Stimulated activated CD4-positive, alpha-beta T cell treated with anti-CD3 and anti-CD28 coated beads, TNF-alpha, amount 100 ng/mL, for 24 hours (primary cell): Measurements from ENCODE around the gene MALT1.
"Not testable (repeated sequence)": the region's sequence is repeated elsewhere in the genome, so short reads cannot be mapped to it uniquely, and the experiment has no call there.

Experiments
- DNase-seq, 3 experiments: peaks; one replicate each; pipeline ENCODE4 v3.0.0-alpha.2; 2020; ENCODE audit warnings: low read depth in 3 of 3

Gene MALT1

DNA sequence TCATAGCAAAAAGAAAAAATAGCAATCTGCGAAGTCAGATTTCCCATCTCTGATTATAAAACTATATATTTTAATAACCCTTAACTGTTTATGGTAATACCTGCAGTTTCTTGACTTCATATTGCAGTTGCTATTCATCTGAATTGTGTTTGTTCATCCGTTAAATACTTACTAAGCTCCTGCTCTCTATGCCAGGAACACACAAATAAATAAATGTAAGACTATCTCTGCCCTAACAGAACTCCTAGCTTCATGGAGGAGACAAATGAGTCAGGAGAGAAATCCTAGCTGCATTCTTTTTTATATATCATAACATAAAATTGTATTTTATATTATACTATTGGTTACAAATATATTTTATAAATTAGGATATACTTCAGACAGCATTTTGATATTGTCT lies 61.2 kb downstream of the MALT1 start:
- DNase-seq: no peak

DNA sequence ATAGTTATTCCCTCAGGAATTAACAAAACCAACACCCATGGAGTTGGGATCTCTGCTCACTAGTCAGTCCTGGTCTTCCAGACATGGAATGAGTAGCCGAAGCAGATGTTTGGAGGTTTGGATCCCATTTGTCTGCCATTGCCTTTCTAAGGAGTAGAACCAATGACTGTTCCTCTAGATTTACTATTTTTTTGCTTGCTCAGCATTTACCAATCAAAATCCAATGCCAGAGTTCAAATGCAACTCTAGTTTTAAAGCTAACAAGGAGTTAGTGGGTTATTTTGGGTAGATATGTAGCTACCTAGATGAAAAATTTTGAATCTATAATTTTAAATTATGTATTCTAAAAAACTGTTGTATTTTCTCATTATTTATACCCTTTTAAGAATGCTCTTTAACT lies 62.6 kb downstream of the MALT1 start:
- DNase-seq: no peak

DNA sequence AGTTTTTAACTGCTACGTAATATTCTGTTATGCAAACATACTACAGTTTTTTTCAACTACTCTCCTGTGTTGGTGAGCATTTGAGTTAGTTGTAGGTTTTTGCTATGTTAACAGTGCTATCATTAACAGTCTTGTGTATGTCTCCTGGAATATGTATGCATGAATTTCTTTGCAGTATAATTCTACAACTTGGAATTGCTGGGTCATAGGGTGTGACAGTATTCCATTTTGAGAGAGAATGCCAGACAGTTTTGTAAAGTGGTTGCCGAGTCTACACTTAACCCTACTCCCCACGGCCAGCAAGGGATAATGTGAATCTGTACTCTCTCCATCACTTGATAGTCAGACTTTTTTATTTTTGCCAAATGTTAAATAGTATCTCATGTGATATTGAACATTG lies 67.1 kb downstream of the MALT1 start:
- no peak for DNase-seq

DNA sequence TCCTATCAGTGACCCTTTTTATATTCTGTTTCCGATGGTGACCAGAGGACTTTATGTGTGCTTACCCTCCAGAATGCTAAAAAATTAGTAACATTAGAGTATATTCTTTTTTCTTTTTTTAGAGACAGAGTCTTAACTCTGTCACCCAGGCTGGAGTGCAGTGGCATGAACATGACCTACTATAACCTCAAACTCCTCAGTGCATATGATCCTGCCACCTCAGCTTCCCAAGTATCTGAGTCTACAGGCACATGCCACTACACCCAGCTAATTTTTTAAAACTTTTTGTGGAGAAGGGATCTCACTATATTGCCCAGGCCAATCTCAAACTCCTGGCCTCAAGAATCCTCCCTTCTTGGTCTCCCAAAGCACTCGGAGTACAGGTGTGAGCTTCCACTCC lies 74.6 kb downstream of the MALT1 start:
- DNase-seq: no peak

DNA sequence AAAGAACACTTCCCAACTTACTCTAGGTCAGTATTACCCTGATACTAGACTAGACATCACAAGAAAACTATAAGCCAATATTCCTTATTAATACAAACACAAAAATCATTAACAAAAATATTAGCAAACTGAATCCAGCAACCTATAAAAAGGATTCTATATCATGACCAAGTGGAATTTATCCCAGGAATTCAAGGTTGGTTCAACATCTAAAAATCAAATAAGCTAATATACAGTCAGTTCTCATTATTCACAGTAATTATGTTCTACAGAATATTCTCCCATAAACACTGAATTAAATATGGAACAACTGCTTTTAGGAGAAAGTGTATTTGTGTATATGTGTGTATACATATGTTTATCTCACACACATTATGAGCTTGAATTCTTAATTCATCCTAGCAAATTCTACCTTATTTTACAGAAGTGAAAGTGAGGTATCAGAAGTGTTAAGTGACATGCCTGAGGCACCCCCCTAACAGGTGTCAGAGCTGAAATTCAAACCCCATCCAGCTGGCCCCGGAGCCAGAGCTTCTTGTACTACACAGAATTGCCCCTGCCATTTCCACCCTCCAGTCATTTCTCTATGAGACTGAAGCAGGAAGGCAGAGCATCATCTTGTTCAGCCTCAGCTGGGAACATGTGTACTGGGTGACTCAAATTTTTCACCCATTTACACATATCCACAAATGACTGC lies 77.8 kb downstream of the MALT1 start:
- no peak for DNase-seq

DNA sequence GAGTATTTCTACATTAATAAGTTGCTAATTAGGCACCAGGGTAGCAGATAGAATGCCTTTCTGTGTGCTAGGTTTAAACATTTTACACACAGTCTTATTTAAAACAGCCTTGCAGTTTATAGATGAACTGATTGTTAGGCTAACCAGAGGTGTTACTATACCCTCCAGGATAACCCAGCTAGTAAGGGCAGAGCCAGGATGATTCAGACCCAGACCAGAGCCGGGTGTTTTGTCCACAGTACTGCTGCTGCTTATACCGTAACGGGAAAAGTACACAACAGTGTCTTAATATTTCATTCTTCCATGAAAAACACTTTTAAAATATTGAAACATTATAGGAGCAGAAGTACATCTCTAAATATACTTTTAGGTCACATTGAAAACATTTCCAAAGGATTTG lies 82.7 kb downstream of the MALT1 start:
- DNase-seq: no peak

DNA sequence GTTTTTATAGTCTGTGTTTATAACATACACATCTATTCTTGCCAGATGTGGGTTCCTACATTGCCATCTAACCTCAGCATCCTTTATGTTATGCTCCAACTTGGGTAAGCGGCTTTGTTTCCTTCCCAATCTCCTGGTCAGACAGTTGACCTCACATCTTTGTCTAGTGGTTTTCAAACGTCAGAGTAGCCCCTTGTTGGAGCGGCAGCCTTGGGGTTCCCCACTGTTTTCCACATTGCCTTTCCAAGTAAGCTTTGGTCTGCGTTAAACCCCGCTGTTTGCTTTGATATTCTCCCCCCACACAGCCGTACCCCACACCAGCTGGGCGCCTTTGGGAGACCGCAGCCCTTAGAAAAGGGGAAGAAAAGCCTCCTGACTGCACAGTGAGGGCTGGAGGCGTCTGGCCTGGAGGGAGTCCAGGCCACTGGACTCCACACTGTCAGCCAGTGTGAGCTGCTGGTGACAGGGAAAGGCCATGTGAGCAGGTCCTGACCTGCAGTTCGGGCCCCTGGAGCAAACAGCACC lies 83.3 kb downstream of the MALT1 start:
- DNase-seq: no peak

DNA sequence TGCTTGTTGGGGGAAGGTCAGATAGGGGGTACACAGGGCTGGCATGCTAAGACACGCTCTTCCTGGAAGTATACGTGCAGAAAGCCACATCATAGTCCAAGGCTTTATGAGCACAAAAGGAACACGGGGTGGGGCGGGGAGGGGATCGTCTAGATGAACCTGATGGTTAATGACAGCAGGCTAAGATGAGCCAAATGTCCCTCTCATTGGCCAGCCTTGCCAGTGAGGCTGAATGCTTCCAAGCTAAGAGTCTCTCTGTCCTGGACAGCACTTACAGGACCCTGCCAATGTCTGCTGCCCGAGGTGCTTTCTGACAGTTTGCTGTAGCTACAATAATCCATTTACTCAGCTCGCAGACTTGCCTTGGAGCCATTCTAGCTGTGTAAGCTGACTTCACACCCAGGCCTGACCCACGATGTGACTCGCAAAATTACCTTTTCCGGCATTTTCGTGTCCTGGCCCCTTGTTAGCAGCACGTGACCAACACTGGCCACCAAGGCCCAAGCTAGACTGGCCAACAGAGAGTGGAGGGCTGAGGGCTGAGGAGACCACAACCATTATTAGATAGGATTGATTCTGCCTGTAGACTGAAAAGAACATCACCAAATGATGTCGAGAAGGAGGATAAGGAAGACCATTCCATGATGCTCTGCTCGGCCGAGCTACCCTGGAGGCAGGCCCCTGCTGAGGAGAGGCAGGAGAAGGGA lies 84.2 kb downstream of the MALT1 start:
- peak in 1 of 3 experiments; percentile 24 for DNase-seq

DNA sequence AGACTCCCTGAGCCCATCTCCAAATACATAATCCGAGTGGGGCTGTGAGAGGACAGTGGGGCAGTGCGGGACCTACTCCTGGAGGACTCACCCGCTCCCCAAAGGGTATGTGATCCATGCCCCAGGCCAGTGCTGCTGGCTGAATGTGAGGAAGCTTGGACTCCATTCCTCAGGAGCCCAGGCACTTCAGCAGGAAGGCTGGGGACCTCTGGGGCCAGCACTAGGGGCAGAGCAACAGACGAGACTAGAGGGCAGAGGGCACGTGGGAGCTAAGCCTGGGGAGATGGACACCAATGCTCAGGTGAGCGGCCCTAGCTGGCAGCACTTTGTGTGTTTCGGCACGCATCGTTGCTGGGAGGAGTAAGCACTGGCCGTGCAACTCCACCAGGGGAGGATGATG lies 84.9 kb downstream of the MALT1 start:
- DNase-seq: no peak

DNA sequence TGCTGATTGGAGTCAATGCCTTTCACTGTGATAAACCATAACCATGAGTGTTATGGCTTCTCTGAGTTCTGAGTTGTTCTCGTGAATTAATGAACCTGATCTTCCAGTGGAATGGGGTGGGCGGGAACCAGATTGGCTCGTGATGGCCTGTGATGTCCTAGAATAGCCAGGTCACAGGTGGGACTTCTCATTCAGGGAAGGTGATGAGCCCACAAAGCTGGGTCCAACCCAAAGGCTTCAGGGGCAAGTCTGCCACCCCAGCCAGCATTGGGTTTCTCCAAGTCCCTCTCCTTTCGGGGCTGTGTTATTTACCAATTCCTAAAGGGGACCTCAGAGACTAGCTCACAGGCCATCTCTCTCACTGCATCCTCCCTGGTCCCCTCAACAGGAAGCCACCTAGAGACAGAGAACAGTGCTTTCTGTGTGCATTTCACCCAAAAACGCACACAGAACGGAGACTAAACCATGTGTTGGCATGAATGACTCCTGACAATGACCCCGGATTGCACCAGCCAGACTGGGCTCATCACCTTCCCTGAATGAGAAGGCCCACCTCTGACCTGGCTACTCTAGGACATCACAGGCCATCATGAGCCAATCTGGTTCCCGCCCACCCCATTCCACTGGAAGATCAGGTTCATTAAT lies 85.5 kb downstream of the MALT1 start:
- no peak for DNase-seq

DNA sequence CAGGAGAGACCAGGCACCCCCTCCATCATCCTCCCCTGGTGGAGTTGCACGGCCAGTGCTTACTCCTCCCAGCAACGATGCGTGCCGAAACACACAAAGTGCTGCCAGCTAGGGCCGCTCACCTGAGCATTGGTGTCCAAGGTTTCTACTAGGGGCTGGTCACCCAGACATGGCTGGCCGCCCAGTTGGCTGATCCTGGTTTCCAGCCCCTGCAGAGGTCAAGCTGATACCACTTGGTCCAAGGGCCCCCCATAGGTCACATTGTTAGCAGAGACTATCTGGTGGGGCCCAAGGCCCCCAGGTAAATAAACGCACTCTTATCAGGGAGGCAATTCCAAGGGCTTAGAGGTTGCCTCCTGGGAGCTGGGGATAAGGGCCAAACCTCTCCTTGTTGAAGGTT lies 86.1 kb downstream of the MALT1 start:
- DNase-seq: not testable (repeated sequence)

DNA sequence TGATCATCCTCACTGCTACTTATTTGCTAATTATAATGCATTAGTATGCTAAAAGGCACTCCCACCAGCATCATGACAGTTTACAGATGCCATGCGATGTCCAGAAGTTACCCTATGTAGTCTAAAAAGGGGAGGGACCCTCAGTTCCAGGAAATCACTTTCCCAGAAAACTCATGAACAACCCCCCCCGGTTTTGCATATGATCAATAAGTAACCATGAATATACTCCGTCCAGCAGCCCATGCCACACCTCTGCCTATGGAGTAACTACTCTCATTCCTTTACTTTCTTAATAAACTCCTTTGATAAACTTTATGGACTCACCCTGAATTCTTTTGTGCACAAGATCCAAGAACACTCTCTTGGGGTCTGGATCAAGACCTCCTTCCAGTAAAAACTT lies 86.8 kb downstream of the MALT1 start:
- DNase-seq: no peak

DNA sequence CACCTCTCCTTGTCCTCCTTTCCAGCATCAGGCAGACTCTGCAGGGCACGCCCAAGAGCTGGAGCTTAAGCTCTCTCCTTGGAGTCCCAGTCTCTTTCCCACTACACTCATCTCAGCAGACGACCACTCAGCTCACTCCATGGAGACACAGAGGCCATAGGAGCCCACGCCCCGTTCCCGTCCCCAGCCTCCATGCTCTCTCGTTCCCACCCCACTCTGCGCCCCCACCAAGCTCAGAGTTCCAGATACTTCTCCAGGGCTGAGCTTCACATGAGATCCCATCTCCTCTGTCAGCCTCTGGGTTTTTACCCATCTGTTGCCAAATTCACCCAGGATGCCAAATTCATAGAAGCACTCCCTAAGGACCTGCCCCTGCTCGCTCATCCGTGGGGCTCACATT lies 87.3 kb downstream of the MALT1 start:
- DNase-seq: no peak

DNA sequence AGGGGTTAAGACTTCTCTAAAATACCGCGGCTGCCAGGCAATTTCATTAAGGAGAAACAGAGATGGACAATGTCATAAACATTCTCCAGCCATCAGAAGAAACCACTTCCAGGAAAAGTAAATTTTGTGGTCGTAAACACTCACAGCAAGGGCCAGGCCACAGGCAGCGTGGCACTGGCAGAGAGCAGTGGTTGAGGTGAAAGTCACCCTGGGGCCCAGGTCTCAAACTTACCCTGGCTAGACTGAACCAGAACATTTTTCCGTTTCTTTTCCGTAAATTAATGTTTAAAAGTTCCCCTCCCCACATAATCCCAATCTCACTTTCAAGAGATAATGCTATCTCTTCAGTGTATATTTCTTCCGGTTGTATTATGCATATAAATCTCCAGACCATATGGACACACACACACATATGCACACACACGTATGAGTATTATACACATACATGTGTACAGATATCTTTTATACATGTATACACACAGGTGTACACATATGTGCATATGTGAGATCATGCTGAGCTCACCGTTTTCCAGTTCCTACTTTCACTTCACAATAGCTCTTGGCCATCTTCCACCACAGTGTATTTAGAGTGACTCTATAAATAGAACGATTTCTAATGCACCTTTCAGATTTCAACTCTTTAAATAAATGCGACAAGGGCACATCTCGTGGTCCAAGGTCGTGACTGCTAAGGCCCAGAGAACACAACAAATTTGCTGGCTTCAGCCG lies 90.1 kb downstream of the MALT1 start:
- DNase-seq: no peak

DNA sequence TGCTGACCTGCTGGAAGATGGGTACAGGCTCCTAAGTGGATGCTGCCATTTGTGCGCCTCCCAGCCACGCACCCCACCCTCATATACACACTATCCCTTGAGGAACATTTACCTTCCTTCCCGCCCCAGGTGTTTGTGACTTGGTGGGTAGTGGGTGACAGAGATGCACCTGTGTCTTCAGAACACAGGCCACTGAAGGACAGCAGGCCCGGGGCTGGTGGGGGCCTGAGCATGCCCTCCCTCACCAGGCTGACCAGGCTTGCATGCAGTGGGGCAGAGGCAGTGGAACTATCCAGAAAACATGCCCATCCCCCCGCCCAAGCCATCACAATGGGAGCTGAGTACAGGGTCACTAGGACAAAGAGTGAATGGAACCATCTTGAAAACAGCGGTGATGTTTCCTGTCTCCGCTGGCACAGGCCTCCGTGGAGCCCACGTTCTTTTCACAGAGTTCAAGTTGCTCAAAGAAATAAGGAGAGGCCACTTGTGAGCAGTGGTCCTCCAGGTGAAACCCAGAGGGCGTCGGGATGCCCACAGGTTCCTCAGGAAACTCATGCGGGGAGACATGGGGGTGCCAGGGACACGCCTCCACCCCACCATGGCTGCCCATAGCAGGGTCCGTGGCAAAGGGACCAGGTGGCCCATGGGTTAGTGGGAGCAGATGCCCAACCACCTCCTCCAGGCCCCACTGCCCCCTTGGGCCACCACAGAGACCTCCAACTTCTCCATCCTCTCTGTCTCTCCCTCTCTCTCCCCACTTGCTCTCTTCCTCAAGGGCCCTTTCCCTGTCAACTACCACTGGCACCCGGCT lies 90.9 kb downstream of the MALT1 start:
- no peak for DNase-seq

DNA sequence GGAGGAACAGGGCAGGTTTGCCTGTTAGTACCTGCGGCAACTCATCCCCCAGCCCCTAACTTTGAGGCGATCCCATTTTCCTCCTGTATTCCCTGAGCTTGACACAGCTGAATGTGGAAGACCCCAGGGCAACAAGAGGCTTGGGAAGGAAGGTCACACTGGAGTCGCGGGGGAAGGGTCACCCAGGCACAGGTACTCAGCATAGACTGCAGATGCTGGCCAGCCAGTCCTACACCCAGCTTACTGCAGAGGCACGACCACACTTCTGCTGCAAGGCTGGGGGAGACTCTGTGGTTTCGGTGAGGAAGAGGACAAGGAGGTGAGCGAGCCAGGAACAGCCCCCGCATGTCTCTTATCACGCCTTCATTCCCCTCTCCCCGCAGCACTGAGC lies 91.5 kb downstream of the MALT1 start:
- DNase-seq: no peak

DNA sequence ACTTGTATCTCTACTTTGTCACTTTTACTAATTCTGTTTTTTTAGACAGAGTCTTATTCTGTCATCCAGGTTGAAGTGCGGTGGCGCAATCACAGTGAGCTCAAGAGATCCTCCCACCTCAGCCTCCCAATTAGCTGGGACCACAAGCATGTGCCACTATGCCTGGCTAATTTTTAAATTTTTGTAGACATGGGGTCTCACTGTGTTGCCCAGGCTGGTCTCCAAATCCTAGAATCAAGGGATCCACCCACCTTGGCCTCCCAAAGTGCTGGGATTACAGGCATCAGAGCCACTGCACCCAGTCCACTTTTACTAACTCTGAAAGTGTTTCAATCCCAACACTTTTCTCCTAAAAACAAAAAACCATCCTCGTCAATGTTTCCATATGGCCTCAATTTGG lies 94.9 kb downstream of the MALT1 start:
- DNase-seq: no peak

DNA sequence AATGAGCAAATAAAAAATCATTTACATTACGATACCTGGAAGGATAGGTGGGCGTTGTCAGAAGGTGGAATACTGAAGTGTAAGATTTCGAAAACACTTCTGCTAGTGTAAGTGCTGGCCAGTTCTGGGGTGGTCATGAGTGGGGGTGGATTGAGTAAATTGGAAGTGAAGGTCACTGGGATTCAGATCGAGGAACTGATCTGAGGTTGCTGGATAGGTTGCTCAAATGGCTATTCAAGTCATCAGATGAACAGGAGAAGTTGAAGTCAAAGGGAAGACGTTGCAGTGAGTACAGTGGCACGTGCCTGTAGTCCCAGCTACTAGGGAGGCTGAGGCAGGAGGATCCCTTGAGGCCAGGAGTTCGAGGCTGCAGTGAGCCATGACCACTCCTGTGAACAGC lies 95.7 kb downstream of the MALT1 start:
- DNase-seq: no peak

DNA sequence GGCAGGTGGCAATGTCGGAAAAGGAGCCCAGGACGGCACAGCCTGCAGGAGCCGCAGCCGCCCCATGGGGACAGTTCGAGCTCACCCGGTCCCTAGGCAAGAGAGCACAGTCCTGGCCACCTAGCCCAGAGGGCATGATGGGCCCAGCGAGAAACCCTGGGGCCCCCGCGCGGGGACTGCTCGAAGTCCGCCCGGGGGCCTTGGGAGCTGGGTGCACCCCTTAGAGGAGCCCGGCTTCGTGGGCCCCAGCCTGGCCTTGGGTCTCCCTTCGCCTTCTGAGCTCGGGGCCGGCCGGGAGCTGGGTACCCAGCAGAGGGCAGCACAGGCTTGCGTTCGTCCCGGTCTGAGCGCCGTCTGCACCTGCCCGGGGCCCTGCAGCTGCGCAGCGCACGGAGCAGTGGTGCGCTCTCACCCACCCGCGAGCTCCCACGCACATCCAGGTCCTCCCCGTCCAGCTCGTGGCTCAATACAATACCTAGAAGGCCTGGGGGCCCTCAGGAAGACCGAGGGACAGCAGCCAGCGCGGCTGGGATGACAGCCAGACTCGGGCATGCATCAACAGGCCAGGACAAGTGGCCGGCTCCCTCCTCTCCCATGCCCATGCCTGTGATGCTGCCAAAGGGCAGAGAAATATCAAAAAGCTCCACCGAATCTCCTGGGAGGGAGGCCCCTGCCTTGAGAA lies 97.2 kb downstream of the MALT1 start:
- DNase-seq: peak; percentile 37 to 75 (median 41)

DNA sequence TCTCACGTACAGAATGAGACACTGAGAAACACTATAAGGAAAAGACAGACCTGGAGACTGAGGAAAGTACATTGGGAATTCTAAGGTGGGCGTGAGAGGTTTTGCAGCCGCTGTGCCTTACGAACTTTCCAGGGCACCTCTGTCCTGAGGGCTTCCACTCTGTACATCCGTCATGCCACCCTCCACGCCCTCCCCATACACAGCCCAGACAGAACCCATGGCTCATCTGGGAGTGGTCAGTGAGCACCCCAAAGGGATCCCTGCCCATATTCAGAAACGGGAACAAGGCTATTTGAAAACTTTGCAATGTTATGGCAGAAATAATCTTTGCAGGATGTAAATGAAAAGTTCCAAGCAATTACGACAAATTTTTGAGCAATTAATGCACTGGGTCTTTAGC lies 98.1 kb downstream of the MALT1 start:
- no peak for DNase-seq

DNA sequence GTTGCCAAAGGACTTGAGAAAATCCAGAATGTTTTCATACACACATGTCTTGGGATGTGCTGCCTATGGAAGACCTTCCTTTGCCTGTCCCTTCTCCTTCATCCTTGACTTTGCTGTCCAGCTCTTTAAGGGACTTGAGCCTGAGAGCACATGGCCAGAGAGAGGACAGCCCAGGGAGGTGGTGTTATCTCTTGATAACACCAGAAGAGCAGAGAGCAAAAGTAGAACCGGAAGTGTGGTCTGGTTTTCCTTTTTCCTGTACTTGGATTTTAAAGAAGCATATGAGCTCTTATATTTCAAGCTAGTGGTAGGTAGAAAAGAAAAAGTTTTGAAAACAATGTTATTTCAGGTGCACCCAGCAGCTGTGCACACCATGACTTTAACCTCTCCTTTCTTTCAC lies 99.3 kb downstream of the MALT1 start:
- DNase-seq: no peak
